K562 (cell line): ENCODE measurements around the gene FAM78A. TPM values are rescaled to one million over a fixed set of nuclear protein-coding genes. Genes with fewer than 3 reads are reported as not detected.

Source experiments
- ATAC-seq: fragments of 200-7000 bp; cut with Tn5 transposase; 3 replicates; pipeline ENCODE4 v1.9.1; 2020; ENCODE audit warnings: moderate library complexity
- BruUV-seq: library from RNA; stranded (reverse); fragments of 400-500 nt; replicated peaks from 2 replicates; lab custom pipeline; 2021; lab: Mats Ljungman, UMichigan
- CTCF ChIA-PET: fragments of 300-600 bp; formaldehyde crosslinking; extraction: SDS; loops from one replicate; lab custom pipeline; 2021; ENCODE audit warnings: low intra/inter-chr PET ratio; lab: Yijun Ruan, JAX
- POLR2A ChIA-PET: fragments of 300-600, 350-650 bp; sonication (Branson Sonifier 250); formaldehyde crosslinking; extraction: SDS; loops from one replicate; lab custom pipeline; 2021; ENCODE audit warnings: antibody characterized with exemption, inconsistent platforms; lab: Yijun Ruan, JAX
- DNase-seq, 4 experiments: peaks; one replicate each; pipeline versions ENCODE4 v3.0.0 to v3.0.0-alpha.2; 2011 to 2018; ENCODE audit warnings: low spot score in 3 of 4, mixed read lengths in 3 of 4; ENCODE audit errors: extremely low read depth in 1 of 4
- FAIRE-seq: peaks from 2 replicates; lab custom pipeline; 2011; peaks lifted over from hg19 to GRCh38; lab: Jason Lieb, UNC
- H2AFZ ChIP-seq: 2 replicates; pipeline ENCODE4 v1.6.0; 2011; ENCODE audit warnings: low read depth, low read length, control low read depth, inconsistent platforms
- H3K27ac ChIP-seq: fragments of 200-600 bp; 3 replicates; pipeline ENCODE4 v1.8.0; 2011; ENCODE audit warnings: low read depth, mild to moderate bottlenecking, control low read depth, inconsistent platforms, low read length, moderate library complexity, mixed read lengths; ENCODE audit errors: extremely low read depth
- H3K27me3 ChIP-seq, 2 experiments: fragments of 300-600 bp in 1 of 2; 2 replicates in 1 of 2; 3 replicates in 1 of 2; pipeline versions ENCODE4 v1.6.0 to v1.8.0; 2011; ENCODE audit warnings: inconsistent platforms in 2 of 2, low read length in 2 of 2, mild to moderate bottlenecking in 1 of 2, mixed read lengths in 1 of 2, moderate library complexity in 1 of 2; ENCODE audit not compliant: control insufficient read depth in 2 of 2, insufficient read depth in 2 of 2
- H3K36me3 ChIP-seq: fragments of 300-600 bp; 3 replicates; pipeline ENCODE4 v1.8.0; 2011; ENCODE audit warnings: mild to moderate bottlenecking, low read length, inconsistent platforms; ENCODE audit not compliant: control insufficient read depth, insufficient read depth
- H3K4me1 ChIP-seq, 2 experiments: fragments of 200-600 bp in 1 of 2; replicated peaks in 1 of 2; 2 replicates in 1 of 2; 3 replicates in 1 of 2; pipeline versions ENCODE4 v1.5.1 to v1.8.0; 2011; ENCODE audit warnings: inconsistent platforms in 2 of 2, low read length in 2 of 2, mild to moderate bottlenecking in 1 of 2, mixed read lengths in 1 of 2, moderate library complexity in 1 of 2; ENCODE audit not compliant: control insufficient read depth in 2 of 2, insufficient read depth in 2 of 2
- H3K4me2 ChIP-seq: 2 replicates; pipeline ENCODE4 v1.6.1; 2011; ENCODE audit warnings: low read length, control low read depth, inconsistent platforms, mixed read lengths; ENCODE audit not compliant: insufficient read depth
- H3K4me3 ChIP-seq: fragments of 200-600 bp; sonication (generic), shearing (Covaris generic); 2 replicates; pipeline ENCODE4 v1.5.1; 2016; ENCODE audit warnings: control low read depth, inconsistent platforms
- H3K79me2 ChIP-seq: fragments of 200-600 bp; 3 replicates; pipeline ENCODE4 v1.8.0; 2011; ENCODE audit warnings: low read length, inconsistent platforms; ENCODE audit not compliant: control insufficient read depth, insufficient read depth
- H3K9ac ChIP-seq, 2 experiments: 2 replicates each; pipeline versions ENCODE4 v1.6.0 to v1.6.1; 2011; ENCODE audit warnings: low read depth in 2 of 2, low read length in 2 of 2, control low read depth in 1 of 2, inconsistent platforms in 1 of 2, mild to moderate bottlenecking in 1 of 2, mixed read lengths in 1 of 2; ENCODE audit not compliant: insufficient read depth in 1 of 2
- H3K9me1 ChIP-seq: one replicate; pipeline ENCODE4 v1.6.0; 2011; ENCODE audit warnings: inconsistent platforms, mild to moderate bottlenecking, low read length, moderate library complexity; ENCODE audit not compliant: control insufficient read depth, insufficient read depth
- H3K9me3 ChIP-seq: replicated peaks from 2 replicates; pipeline ENCODE4 v1.5.1; 2011; ENCODE audit warnings: low read depth, low read length, inconsistent platforms; ENCODE audit not compliant: control insufficient read depth, insufficient read depth
- H4K20me1 ChIP-seq: replicated peaks from 2 replicates; pipeline ENCODE4 v1.6.1; 2011; ENCODE audit warnings: low read length, inconsistent platforms, mixed read lengths; ENCODE audit not compliant: control insufficient read depth, insufficient read depth
- BHLHE40 ChIP-seq: IDR thresholded peaks from 2 replicates; pipeline ENCODE4 v1.6.1; 2011; ENCODE audit warnings: low read length, improper control_type of control experiment
- FIP1L1 ChIP-seq: fragments of 200-400 bp; formaldehyde crosslinking; IDR thresholded peaks from 2 replicates; pipeline ENCODE4 v1.6.1; 2018; ENCODE audit warnings: mild to moderate bottlenecking, low read depth, low read length; ENCODE audit not compliant: poor library complexity, severe bottlenecking
- GTF2F1 ChIP-seq: IDR thresholded peaks from 2 replicates; pipeline ENCODE4 v1.6.1; 2011; ENCODE audit warnings: low read depth, low read length, improper control_type of control experiment
- HCFC1 ChIP-seq: IDR thresholded peaks from 2 replicates; pipeline ENCODE4 v1.6.1; 2012; ENCODE audit warnings: low read depth, low read length, improper control_type of control experiment
- MAFK ChIP-seq: IDR thresholded peaks from 2 replicates; pipeline ENCODE4 v1.6.1; 2011; ENCODE audit warnings: low read length, improper control_type of control experiment
- PURB ChIP-seq: sonication (generic); formaldehyde crosslinking; IDR thresholded peaks from 2 replicates; pipeline ENCODE4 v1.9.0; 2021; ENCODE audit warnings: low read depth, mild to moderate bottlenecking, missing genetic modification reagents
- TEAD2 ChIP-seq: fragments of 450-650 bp; IDR thresholded peaks from 2 replicates; pipeline ENCODE4 v1.6.1; 2016; ENCODE audit warnings: missing genetic modification characterization, control low read depth, missing compliant biosample characterization
- WGBS: fragments of 100-300 bp; shearing (Covaris generic); methylation state at CpG from one replicate; pipeline ENCODE4 v1.1.6; 2016; ENCODE audit warnings: low coverage, mixed read lengths; ENCODE audit not compliant: insufficient coverage; ENCODE audit errors: missing lambda C conversion rate; 5-methylcytosine and 5-hydroxymethylcytosine counted together
- in situ Hi-C: fragments of 300-500 bp; cut with MboI; formaldehyde crosslinking; loops from 4 replicates; pipeline ENCODE4 v1.15.0; 2018; ENCODE audit warnings: inconsistent platforms, mixed read lengths
- intact Hi-C: fragments of 100-400 bp; cut with micrococcal nuclease; formaldehyde crosslinking; loops from 2 replicates; pipeline ENCODE4 v1.14.2; 2022
- polyA plus RNA-seq, 8 experiments: library from polyadenylated mRNA; depleted of rRNA in 4 of 8; stranded (reverse) in 5 of 8; unstranded in 3 of 8; fragments of >200 nt; fragmentation: Nextera tagmentation in 2 of 8; fragmentation: Illumina TruSeq in 1 of 8; extraction: Ambion mirVana in 2 of 8; extraction: Trizol in 1 of 8; gene quantifications; 2 replicates each; pipeline versions ENCODE4 v1.2.1 to v1.2.3, GENCODE V29; 2011 to 2014; ENCODE audit warnings: inconsistent platforms in 1 of 8, missing spikeins in 1 of 8
- total RNA-seq, 7 experiments: library from RNA; depleted of rRNA in 6 of 7; stranded (reverse); fragments of >200 nt in 6 of 7; fragmentation: Illumina TruSeq in 2 of 7; extraction: Trizol in 2 of 7; gene quantifications; 2 replicates each; pipeline versions ENCODE4 v1.2.1 to v1.2.3, GENCODE V29; 2011 to 2021; ENCODE audit warnings: low replicate concordance in 1 of 7
- TF ChIP-seq, protein P1 (sequence below): sonication (generic); formaldehyde crosslinking; IDR thresholded peaks from 2 replicates; pipeline ENCODE4 v1.8.1; 2023; ENCODE audit warnings: mild to moderate bottlenecking, missing genetic modification reagents
- TF ChIP-seq, protein P2 (sequence below): sonication (generic); formaldehyde crosslinking; IDR thresholded peaks from 2 replicates; pipeline ENCODE4 v1.8.0; 2022; ENCODE audit warnings: mild to moderate bottlenecking, missing genetic modification reagents, borderline replicate concordance
- TF ChIP-seq, protein P3 (sequence below), 2 experiments: fragments of 150-350 bp in 1 of 2; IDR thresholded peaks; 2 replicates each; pipeline ENCODE4 v1.6.1; 2012 to 2016; ENCODE audit warnings: low read depth in 2 of 2, low read length in 2 of 2, mild to moderate bottlenecking in 1 of 2, moderate library complexity in 1 of 2

FAM78A gene
- total and polyA plus RNA-seq, 9 of the 15 experiments (the other 6 are each of a cell fraction or from before 2014, with no cell fraction given), result 0.56 to 103 (median 55.2) TPM

DNA sequence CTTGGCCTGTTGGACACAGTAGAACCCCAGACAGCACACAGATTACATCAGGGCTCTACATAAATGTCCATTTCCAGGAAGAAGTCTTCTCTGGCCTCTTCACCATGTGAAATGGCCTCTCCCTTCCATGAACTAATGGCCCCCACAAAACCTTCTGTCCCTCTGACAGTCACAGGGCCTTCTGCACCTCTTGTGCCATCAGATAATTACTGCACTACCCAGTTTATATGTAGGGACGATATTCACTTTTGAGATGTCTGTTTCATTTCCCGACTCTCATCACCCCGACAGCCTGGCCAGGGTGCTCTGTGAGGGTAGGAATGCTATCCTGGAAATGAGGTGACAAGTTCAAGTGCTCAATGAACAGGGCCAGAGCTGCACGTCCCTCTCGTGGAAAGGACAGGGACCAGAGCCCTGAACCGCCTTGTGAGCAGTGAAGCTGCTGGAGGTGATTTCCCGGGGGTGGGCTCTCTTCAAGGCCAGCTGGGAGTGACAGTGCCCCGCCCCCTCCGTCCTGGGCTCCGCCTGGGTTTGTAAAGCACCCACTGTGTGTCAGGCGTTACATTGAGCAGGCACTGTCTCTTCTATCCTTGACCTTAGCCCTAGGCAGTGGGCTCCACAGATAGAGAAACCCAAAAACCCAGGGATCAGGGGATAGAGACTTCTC is 3.0 kb upstream of the FAM78A start:
- Histone ChIP-seq H3K4me2 (peak overlapping the region; percentile 47), H2AFZ (peak overlapping the region; percentile 92), H3K79me2 (peaks cover 29% of the 10 kb centered on the region), H4K20me1 (no peaks in the 10 kb centered on the region), H3K4me1 (peaks cover 17 to 67% of the 10 kb centered on the region in 2 experiments), H3K9ac (peak overlapping the region; percentile 4 to 93; a peak in 2 of 4 replicates), H3K27me3 (peaks cover 3 to 13% of the 10 kb centered on the region in 2 experiments; a peak in 3 of 5 replicates), H3K4me3 (no peak overlapping the region), H3K9me1 (peaks cover 8% of the 10 kb centered on the region), H3K9me3 (no peaks in the 10 kb centered on the region), H3K36me3 (peaks cover 3% of the 10 kb centered on the region; the same call in 1 of the 3 replicates), H3K27ac (peak overlapping the region; percentile 36; the same call in 2 of the 3 replicates)
- intact Hi-C loops, result loop anchor here (5.0 kb wide), 1 partner anchor 167 kb away; no protein-coding TSS in a partner anchor
- WGBS, result 63% methylated on average over 11 of the region's 11 CpGs
- ChIA-PET POLR2A (interaction anchor here (0.6 to 2.7 kb wide), 11 partner anchors 9 to 218 kb away, joined by 3 to 12 read pairs (median 4); partner anchors contain the start of gene PLPP7), CTCF (no interaction called here)
- TF ChIP-seq BHLHE40, result peak; percentile 3; the same call in 1 of the 2 replicates
- peak; percentile 14; the same call in 1 of the 2 replicates for TF ChIP-seq HCFC1
- no peak for TF ChIP-seq FIP1L1
- peak; percentile 1; the same call in 1 of the 2 replicates for TF ChIP-seq MAFK
- peak; percentile 63; the same call in 1 of the 2 replicates for TF ChIP-seq GTF2F1
- TF ChIP-seq TEAD2, result no peak
- TF ChIP-seq, protein P1, sequence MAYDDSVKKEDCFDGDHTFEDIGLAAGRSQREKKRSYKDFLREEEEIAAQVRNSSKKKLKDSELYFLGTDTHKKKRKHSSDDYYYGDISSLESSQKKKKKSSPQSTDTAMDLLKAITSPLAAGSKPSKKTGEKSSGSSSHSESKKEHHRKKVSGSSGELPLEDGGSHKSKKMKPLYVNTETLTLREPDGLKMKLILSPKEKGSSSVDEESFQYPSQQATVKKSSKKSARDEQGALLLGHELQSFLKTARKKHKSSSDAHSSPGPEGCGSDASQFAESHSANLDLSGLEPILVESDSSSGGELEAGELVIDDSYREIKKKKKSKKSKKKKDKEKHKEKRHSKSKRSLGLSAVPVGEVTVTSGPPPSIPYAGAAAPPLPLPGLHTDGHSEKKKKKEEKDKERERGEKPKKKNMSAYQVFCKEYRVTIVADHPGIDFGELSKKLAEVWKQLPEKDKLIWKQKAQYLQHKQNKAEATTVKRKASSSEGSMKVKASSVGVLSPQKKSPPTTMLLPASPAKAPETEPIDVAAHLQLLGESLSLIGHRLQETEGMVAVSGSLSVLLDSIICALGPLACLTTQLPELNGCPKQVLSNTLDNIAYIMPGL (CRISPR knock-in tag), result peak; percentile 43; the same call in 1 of the 2 replicates
- TF ChIP-seq, protein P2, sequence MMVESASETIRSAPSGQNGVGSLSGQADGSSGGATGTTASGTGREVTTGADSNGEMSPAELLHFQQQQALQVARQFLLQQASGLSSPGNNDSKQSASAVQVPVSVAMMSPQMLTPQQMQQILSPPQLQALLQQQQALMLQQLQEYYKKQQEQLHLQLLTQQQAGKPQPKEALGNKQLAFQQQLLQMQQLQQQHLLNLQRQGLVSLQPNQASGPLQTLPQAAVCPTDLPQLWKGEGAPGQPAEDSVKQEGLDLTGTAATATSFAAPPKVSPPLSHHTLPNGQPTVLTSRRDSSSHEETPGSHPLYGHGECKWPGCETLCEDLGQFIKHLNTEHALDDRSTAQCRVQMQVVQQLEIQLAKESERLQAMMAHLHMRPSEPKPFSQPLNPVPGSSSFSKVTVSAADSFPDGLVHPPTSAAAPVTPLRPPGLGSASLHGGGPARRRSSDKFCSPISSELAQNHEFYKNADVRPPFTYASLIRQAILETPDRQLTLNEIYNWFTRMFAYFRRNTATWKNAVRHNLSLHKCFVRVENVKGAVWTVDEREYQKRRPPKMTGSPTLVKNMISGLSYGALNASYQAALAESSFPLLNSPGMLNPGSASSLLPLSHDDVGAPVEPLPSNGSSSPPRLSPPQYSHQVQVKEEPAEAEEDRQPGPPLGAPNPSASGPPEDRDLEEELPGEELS (CRISPR knock-in tag), result no peak
- TF ChIP-seq PURB (CRISPR knock-in tag), result no peak
- TF ChIP-seq, protein P3, sequence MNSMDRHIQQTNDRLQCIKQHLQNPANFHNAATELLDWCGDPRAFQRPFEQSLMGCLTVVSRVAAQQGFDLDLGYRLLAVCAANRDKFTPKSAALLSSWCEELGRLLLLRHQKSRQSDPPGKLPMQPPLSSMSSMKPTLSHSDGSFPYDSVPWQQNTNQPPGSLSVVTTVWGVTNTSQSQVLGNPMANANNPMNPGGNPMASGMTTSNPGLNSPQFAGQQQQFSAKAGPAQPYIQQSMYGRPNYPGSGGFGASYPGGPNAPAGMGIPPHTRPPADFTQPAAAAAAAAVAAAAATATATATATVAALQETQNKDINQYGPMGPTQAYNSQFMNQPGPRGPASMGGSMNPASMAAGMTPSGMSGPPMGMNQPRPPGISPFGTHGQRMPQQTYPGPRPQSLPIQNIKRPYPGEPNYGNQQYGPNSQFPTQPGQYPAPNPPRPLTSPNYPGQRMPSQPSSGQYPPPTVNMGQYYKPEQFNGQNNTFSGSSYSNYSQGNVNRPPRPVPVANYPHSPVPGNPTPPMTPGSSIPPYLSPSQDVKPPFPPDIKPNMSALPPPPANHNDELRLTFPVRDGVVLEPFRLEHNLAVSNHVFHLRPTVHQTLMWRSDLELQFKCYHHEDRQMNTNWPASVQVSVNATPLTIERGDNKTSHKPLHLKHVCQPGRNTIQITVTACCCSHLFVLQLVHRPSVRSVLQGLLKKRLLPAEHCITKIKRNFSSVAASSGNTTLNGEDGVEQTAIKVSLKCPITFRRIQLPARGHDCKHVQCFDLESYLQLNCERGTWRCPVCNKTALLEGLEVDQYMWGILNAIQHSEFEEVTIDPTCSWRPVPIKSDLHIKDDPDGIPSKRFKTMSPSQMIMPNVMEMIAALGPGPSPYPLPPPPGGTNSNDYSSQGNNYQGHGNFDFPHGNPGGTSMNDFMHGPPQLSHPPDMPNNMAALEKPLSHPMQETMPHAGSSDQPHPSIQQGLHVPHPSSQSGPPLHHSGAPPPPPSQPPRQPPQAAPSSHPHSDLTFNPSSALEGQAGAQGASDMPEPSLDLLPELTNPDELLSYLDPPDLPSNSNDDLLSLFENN (IDR thresholded peaks at IDR 0.05; ENCODE audit: low read depth in 2 of 2, low read length in 2 of 2), result 0 out of 4 replicates have a peak, but pooled peaks of 1 of the 2 experiments have one; percentile 17
- FAIRE-seq (peak; percentile 78), ATAC-seq (no peak; the same call in 2 of the 3 replicates), DNase-seq (peak; percentile 64 to 68 (median 66))
- in situ Hi-C loops, result no loop called here
- no TSS peak for BruUV-seq
